Psoas muscle (tissue), 8 donors: ENCODE data around the gene ATXN8OS. TPM values are rescaled to one million over a fixed set of nuclear protein-coding genes. Genes with fewer than 3 reads are reported as not detected.

Experiments
- ATAC-seq, 4 donors: fragments of 200-7000 bp; cut with Tn5 transposase; one replicate each; pipeline ENCODE4 v1.9.1; 2020; ENCODE audit warnings: moderate library complexity in 3 of 4, mild to moderate bottlenecking in 2 of 4
- DNase-seq, 2 donors: peaks; one replicate each; pipeline ENCODE4 v3.0.0-alpha.2; 2020
- H3K27ac ChIP-seq: fragments of 200-600 bp; one replicate; pipeline ENCODE4 v1.8.0; 2022
- H3K27me3 ChIP-seq, 3 donors: fragments of 200-600 bp in 1 of 3; one replicate each; pipeline versions ENCODE4 v1.6.1 to v1.8.0; 2013 to 2022; ENCODE audit warnings: low read length in 2 of 3, mild to moderate bottlenecking in 2 of 3, moderate library complexity in 1 of 3; ENCODE audit not compliant: insufficient read depth in 3 of 3
- H3K36me3 ChIP-seq, 2 donors: fragments of 200-600 bp in 1 of 2; one replicate each; pipeline versions ENCODE4 v1.6.1 to v1.8.0; 2013 to 2022; ENCODE audit warnings: low read depth in 1 of 2, mild to moderate bottlenecking in 1 of 2, moderate library complexity in 1 of 2; ENCODE audit not compliant: insufficient read depth in 1 of 2
- H3K4me1 ChIP-seq: fragments of 200-600 bp; one replicate; pipeline ENCODE4 v1.8.0; 2022
- H3K4me3 ChIP-seq: fragments of 200-600 bp; one replicate; pipeline ENCODE4 v1.8.0; 2022; ENCODE audit warnings: mild to moderate bottlenecking
- H3K9me3 ChIP-seq: fragments of 200-600 bp; one replicate; pipeline ENCODE4 v1.8.0; 2022
- CTCF ChIP-seq: fragments of 200-600 bp; IDR thresholded peaks from one replicate; pipeline ENCODE4 v1.8.0; 2022; ENCODE audit warnings: antibody characterized with exemption
- WGBS, 3 donors: extraction: QIAGEN DNeasy Blood & Tissue Kit; methylation state at CpG; one replicate each; pipeline versions ENCODE4 v1.1.6 to v1.1.7; 2013; 5-methylcytosine and 5-hydroxymethylcytosine counted together
- intact Hi-C, 2 donors: fragments of 100-400 bp; cut with DNase I; formaldehyde crosslinking; loops; one replicate each; pipeline versions ENCODE4 v1.11.0 to v1.14.2; 2022
- polyA plus RNA-seq, 3 donors: library from polyadenylated mRNA; stranded (reverse); fragments of 200-250 nt; gene quantifications; one replicate each; pipeline ENCODE4 v1.2.3, GENCODE V29; 2013
- total RNA-seq, 4 donors: library from RNA; stranded (reverse); fragmentation: NEBNext Ultra II Directional in 2 of 4; extraction: Animal tissue kit (Norgen Biotek cat#: 25700) in 2 of 4; gene quantifications; one replicate each; pipeline versions ENCODE4 v1.2.1 to v1.2.4, GENCODE V29; 2021 to 2023
- donor health status: healthy with polysubstance abuse.
- donor health status: DM: no; HTN: no; CAD: no; lungs with moderate emphysema.
- donor health status: Bipolar disorder and iron deficiency.
- donor health status: healthy.
- donor health status: DM: yes; HTN: yes; CAD: no.
- donor health status: DM: no; HTN: no; CAD: no.
- donor health status: DM: no; HTN: no; CAD: no.
- donor health status: DM: yes; HTN: yes; CAD: no.

ATXN8OS gene
- total and polyA plus RNA-seq, 7 donors, result not detected

DNA sequence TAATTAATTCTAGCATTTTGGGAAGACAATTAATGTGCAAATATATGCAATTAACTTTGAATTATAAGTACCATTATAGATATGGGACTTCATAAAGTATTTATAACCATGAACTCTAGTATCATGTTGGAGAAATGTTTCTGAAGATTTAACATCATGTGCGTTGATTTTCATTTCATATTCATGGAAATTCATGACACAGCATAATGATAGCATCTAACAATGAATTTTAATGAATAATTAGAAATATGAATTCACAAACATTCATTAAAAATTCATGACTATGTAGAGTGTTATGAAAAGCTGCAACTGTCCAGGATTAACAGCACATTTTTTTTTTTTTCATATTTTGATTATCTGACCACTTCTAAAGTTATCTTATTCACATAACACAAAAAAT is 70.7 kb downstream of the ATXN8OS start:
- DNase-seq, result no peak
- no peak for TF ChIP-seq CTCF
- H3K27me3 ChIP-seq, result no peaks in the 10 kb centered on the region
- 85 to 94% (median 91%) methylated on average over 1 of the region's 1 CpG for WGBS, 3 donors
- ATAC-seq, result no peak
- H3K27ac ChIP-seq, result no peak overlapping the region
- H3K9me3 ChIP-seq, result no peaks in the 10 kb centered on the region
- no peaks in the 10 kb centered on the region for H3K4me1 ChIP-seq
- intact Hi-C loops, result no loop called here
- H3K4me3 ChIP-seq, result no peak overlapping the region
- H3K36me3 ChIP-seq, result no peaks in the 10 kb centered on the region

Other genes with a start within 250 kb of the ATXN8OS start
- not detected for gene KLHL1, start 626 bp downstream of the ATXN8OS start, total RNA-seq
- gene KLHL1, start 626 bp downstream of the ATXN8OS start, polyA plus RNA-seq, result not detected